IMR-90 (cell line): ENCODE measurements around the gene PRSS50.

Experiments
- BHLHE40 ChIP-seq: fragments of 150-350 bp; IDR thresholded peaks from 2 replicates; pipeline ENCODE4 v1.6.1; 2016; ENCODE audit warnings: mild to moderate bottlenecking, low read depth, low read length
- CEBPB ChIP-seq: IDR thresholded peaks from 2 replicates; pipeline ENCODE4 v1.6.1; 2012; ENCODE audit warnings: low read depth, low read length, improper control_type of control experiment
- CHD1 ChIP-seq: IDR thresholded peaks from 2 replicates; pipeline ENCODE4 v1.6.1; 2012; ENCODE audit warnings: low read depth, low read length, improper control_type of control experiment
- CTCF ChIP-seq: conservative IDR thresholded peaks from 2 replicates; pipeline ENCODE4 v1.5.1; 2012; ENCODE audit warnings: mild to moderate bottlenecking, low read depth, low read length, improper control_type of control experiment
- MAFK ChIP-seq: IDR thresholded peaks from 2 replicates; pipeline ENCODE4 v1.6.1; 2012; ENCODE audit warnings: low read depth, low read length, improper control_type of control experiment
- MAZ ChIP-seq: IDR thresholded peaks from 2 replicates; pipeline ENCODE4 v1.6.1; 2012; ENCODE audit warnings: low read depth, mild to moderate bottlenecking, low read length, improper control_type of control experiment, moderate library complexity, borderline replicate concordance
- MXI1 ChIP-seq: IDR thresholded peaks from 2 replicates; pipeline ENCODE4 v1.6.1; 2012; ENCODE audit warnings: low read depth, mild to moderate bottlenecking, low read length, moderate library complexity, borderline replicate concordance
- POLR2A ChIP-seq: IDR thresholded peaks from 2 replicates; pipeline ENCODE4 v1.6.1; 2012; ENCODE audit warnings: mild to moderate bottlenecking, low read depth, low read length
- RCOR1 ChIP-seq: IDR thresholded peaks from 2 replicates; pipeline ENCODE4 v1.6.1; 2012; ENCODE audit warnings: mild to moderate bottlenecking, low read length, improper control_type of control experiment; ENCODE audit not compliant: insufficient replicate concordance
- SMC3 ChIP-seq: fragments of 150-350 bp; IDR thresholded peaks from 2 replicates; pipeline ENCODE4 v1.6.1; 2016; ENCODE audit warnings: low read depth, mild to moderate bottlenecking, antibody characterized with exemption, low read length, moderate library complexity
- USF2 ChIP-seq: fragments of 150-350 bp; IDR thresholded peaks from 2 replicates; pipeline ENCODE4 v1.6.1; 2017; ENCODE audit warnings: mild to moderate bottlenecking, antibody characterized with exemption, low read length, low read depth

- no peak for TF ChIP-seq CTCF
- no peak for TF ChIP-seq POLR2A
- TF ChIP-seq RCOR1, result no peak
- TF ChIP-seq BHLHE40, result no peak
- TF ChIP-seq USF2, result no peak
- no peak for TF ChIP-seq MAZ
- no peak for TF ChIP-seq MAFK
- TF ChIP-seq CHD1, result no peak
- TF ChIP-seq MXI1, result no peak
- no peak for TF ChIP-seq CEBPB
- TF ChIP-seq SMC3, result no peak
Observed at GRCh38 chr3:46709157-46709654, 8.5 kb downstream of the PRSS50 start.
